ENCODE data around the gene TNPO1.

TNPO1 gene

DNA sequence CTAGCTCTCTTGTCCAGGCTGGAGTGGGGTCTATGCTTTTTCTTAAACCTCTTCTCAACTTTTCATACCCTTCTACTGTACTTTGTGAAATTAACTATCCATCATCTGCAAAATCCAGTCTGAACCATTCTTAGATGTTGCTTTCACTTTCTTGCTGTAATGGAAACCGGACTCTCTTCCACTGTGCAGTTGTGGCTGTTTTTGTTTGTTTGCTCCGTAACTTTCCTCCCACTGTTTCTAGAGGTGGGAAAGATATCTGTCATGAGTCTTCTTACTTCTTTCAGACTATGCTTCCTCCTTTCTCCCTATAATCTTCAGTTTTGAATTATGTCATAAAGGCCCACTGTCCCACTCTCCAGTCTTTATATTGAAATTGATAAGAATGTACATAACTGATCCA lies 6.5 kb downstream of the TNPO1 start:
- no peak for TF ChIP-seq CTCF (IDR thresholded peaks at IDR 0.05)

DNA sequence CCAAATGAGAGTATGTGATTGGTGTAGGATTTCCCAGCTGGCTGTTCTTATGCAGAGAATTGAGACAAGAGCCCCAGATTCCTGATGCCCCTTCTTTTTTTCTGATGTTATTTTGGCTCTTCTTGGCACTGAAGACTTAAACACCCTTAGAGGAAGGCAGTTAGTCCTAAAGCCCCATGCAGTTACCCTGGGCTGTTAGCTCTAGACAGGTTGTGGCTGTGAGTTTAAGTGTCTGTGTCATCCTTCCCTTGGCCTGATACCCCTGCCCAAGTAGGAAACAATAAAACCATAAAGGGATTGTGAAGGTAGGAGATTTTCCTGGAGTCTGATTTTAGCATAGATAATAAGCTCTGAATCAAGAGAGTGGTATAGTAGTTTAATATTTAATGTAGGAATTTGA lies 13.2 kb downstream of the TNPO1 start:
- TF ChIP-seq CTCF (IDR thresholded peaks at IDR 0.05), result no peak

GRCh38 chr5:72830362-72830761 lies 13.9 kb downstream of the TNPO1 start:
- no peak for TF ChIP-seq CTCF (IDR thresholded peaks at IDR 0.05)

DNA sequence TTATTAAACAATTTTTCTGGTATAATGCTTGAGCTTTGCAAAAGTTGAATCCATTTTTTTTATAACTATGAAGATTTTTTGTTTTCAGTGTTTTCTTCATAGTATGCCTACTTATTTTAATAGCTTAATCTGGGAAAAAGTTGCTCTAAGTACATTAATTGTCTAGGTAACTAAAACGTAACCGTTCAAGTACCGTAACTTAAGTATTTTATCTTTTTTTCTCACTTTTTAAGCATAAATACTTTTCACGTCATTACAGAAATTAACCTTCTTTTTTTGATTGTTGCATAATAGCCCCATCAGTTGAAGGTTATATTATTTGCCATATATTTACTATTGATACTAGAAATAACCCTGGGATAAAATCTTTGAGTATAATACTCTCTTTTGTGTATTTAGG lies 15.2 kb downstream of the TNPO1 start:
- no peak for TF ChIP-seq CTCF (IDR thresholded peaks at IDR 0.05)

- TF ChIP-seq CTCF (IDR thresholded peaks at IDR 0.05), result no peak
Measured at GRCh38 chr5:72834924-72835323, 18.5 kb downstream of the TNPO1 start.

DNA sequence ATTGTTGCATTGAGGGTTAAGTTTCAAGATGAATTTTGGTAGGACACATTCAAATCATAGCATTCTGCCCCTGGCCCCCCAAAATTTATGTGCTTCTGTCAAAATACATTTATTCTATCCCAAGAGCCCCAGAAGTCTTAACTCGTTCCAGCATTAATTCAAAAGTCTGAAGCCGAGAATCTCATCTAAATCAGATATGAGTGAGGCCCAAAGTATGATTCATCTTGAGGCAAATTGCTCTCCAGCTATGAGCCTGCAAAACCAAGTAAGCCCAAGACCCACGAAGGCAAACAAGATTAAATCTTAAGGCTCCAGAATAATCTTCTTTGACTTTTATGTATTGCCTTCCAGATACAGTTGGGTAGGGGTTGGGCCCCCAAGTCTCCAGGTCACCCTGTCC lies 19.2 kb downstream of the TNPO1 start:
- TF ChIP-seq CTCF (IDR thresholded peaks at IDR 0.05), result no peak

GRCh38 chr5:72836810-72837209 lies 20.3 kb downstream of the TNPO1 start:
- no peak for TF ChIP-seq CTCF (IDR thresholded peaks at IDR 0.05)

DNA sequence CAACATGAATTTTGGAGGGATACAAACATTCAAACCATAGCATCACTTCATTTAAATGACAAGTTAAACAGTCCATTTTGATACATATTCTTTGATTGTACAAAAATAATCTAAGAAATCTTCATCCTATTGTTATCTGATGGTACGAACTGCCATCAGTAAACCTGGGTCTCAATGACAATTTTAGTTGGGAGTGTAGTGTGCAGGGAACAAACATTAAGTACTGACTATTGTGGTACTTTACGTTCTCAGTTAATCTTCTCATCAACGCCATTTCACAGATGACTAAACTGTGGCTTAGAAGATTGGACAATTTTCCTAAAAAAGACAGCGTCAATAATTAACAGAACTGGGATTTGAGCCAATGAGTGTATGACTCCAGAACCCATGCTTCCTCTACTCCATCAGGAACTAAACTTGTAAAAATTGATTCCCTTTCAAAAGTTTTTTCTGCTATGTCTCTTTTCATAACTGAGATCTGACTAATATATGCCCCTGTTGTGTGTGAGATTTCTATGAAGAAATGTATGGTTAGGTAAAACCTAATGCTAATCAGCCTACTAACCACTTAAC lies 21.1 kb downstream of the TNPO1 start:
- no peak for TF ChIP-seq CTCF (IDR thresholded peaks at IDR 0.05)

All from LNCAP (cell line).